Testis (tissue), 3 donors: ENCODE results near the gene SYNE2. TPM values are rescaled to one million over a fixed set of nuclear protein-coding genes. Genes with fewer than 3 reads are reported as not detected.

Experiments
- DNase-seq: peaks from one replicate; pipeline ENCODE4 v3.0.0-alpha.2; 2019
- H3K27ac ChIP-seq, 2 donors: fragments of 200-600 bp; sonication (generic); one replicate each; pipeline ENCODE4 v1.5.1; 2019
- H3K27me3 ChIP-seq: fragments of 200-600 bp; sonication (generic); one replicate; pipeline ENCODE4 v1.5.1; 2019
- H3K36me3 ChIP-seq: fragments of 200-600 bp; sonication (generic); one replicate; pipeline ENCODE4 v1.5.1; 2017; ENCODE audit warnings: low read depth; ENCODE audit errors: missing control alignments
- H3K4me1 ChIP-seq: fragments of 200-600 bp; sonication (generic); one replicate; pipeline ENCODE4 v1.5.1; 2019
- H3K4me3 ChIP-seq, 2 donors: fragments of 200-600 bp; sonication (generic); one replicate each; pipeline ENCODE4 v1.5.1; 2017 to 2019
- H3K9me3 ChIP-seq: fragments of 200-600 bp; sonication (generic); one replicate; pipeline ENCODE4 v1.5.1; 2017
- CTCF ChIP-seq, 3 experiments: fragments of 450-650 bp in 2 of 3; fragments of 200-600 bp in 1 of 3; sonication (generic) in 1 of 3; IDR thresholded peaks; one replicate each; pipeline ENCODE4 v1.5.1; 2016 to 2019; ENCODE audit warnings: antibody characterized with exemption in 3 of 3, mild to moderate bottlenecking in 2 of 3, moderate library complexity in 1 of 3
- POLR2A ChIP-seq: fragments of 450-650 bp; IDR thresholded peaks from one replicate; pipeline ENCODE4 v1.6.1; 2017; ENCODE audit warnings: antibody characterized with exemption, mild to moderate bottlenecking, moderate library complexity
- WGBS, 2 donors: methylation state at CpG; one replicate each; pipeline ENCODE4 v1.1.5; 2018; 5-methylcytosine and 5-hydroxymethylcytosine counted together
- intact Hi-C: fragments of 100-400 bp; cut with DNase I; formaldehyde crosslinking; loops from one replicate; pipeline ENCODE4 v1.15.1; 2023; ENCODE audit warnings: low total_unique reads
- microRNA counts, 2 donors: library from miRNA; unstranded; fragments of <30 nt; microRNA quantifications; one replicate each; lab custom pipeline; 2016
- microRNA-seq, 2 donors: library from miRNA; unstranded; fragments of <30 nt; microRNA quantifications; one replicate each; pipeline ENCODE4, GENCODE V29; 2016; ENCODE audit warnings: borderline number of aligned reads in 2 of 2, borderline replicate concordance in 1 of 2
- polyA plus RNA-seq: library from polyadenylated mRNA; stranded (reverse); fragments of 350-450 nt; fragmentation: Illumina TruSeq; extraction: RNeasy Lipid Tissue Mini Kit (QIAGEN cat#74804); gene quantifications from one replicate; pipeline ENCODE4 v1.2.3, GENCODE V29; 2014; ENCODE audit warnings: low read depth, low replicate concordance; ENCODE audit not compliant: insufficient read depth
- small RNA-seq, 2 donors: library from RNA; depleted of rRNA; stranded (forward); fragments of <200 nt; gene quantifications; one replicate each; pipeline ENCODE3, GENCODE V24; 2016
- total RNA-seq, 2 donors: library from RNA; depleted of rRNA; stranded (reverse); fragments of >200 nt; gene quantifications; one replicate each; pipeline ENCODE4 v1.2.3, GENCODE V29; 2016

SYNE2 gene
- total and polyA plus RNA-seq, 3 donors from 2014 or later: 74.6 to 519 (median 511) TPM

DNA sequence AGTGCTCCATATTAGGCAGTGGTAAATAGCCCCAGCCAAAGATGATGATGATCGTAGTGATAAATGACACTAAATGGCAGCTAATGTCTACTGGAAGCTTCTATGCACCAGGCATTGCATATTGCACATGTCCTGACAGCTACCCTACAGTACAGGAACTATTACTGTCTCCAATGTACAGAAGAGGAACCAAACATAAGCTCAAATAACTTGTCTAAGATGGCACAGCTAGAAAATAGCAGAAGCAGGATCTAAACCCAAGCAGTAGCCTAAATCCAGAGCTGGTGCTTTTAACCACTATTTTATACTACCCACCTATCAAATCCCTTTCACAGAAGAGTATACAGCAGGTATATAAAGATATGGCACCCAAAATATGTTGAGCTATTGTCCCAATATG lies 412.4 kb downstream of the SYNE2 start:
- intact Hi-C loops: no loop called here
- no peak overlapping the region for H3K27ac ChIP-seq
- no peaks in the 10 kb centered on the region for H3K27me3 ChIP-seq
- DNase-seq: no peak
- H3K9me3 ChIP-seq: no peaks in the 10 kb centered on the region
- H3K4me3 ChIP-seq: no peak overlapping the region
- H3K4me1 ChIP-seq: no peaks in the 10 kb centered on the region
- 100% methylated on average over 1 of the region's 1 CpG for WGBS, 2 donors
- no peak for TF ChIP-seq CTCF (IDR thresholded peaks at IDR 0.05)
- no peak for TF ChIP-seq POLR2A
- no peaks in the 10 kb centered on the region for H3K36me3 ChIP-seq

- Histone ChIP-seq H3K36me3 (no peaks in the 10 kb centered on the region), H3K4me1 (no peaks in the 10 kb centered on the region), H3K9me3 (no peaks in the 10 kb centered on the region), H3K4me3 (no peak overlapping the region), H3K27me3 (no peaks in the 10 kb centered on the region), H3K27ac (no peak overlapping the region)
- intact Hi-C loops: no loop called here
- DNase-seq: no peak
- 72 to 74% methylated on average over 2 of the region's 2 CpGs for WGBS, 2 donors
- TF ChIP-seq POLR2A: no peak
- TF ChIP-seq CTCF (IDR thresholded peaks at IDR 0.05): no peak
Observed at GRCh38 chr14:64266239-64266638, 413.4 kb downstream of the SYNE2 start.

- TF ChIP-seq POLR2A: no peak
- TF ChIP-seq CTCF (IDR thresholded peaks at IDR 0.05): no peak
- intact Hi-C loops: no loop called here
- Histone ChIP-seq H3K4me3 (no peak overlapping the region), H3K9me3 (no peaks in the 10 kb centered on the region), H3K4me1 (no peaks in the 10 kb centered on the region), H3K36me3 (no peaks in the 10 kb centered on the region), H3K27me3 (no peaks in the 10 kb centered on the region), H3K27ac (no peak overlapping the region)
- no peak for DNase-seq
Observed at GRCh38 chr14:64272019-64272418, 419.2 kb downstream of the SYNE2 start.

MicroRNAs within 50 kb of the gene (microRNA counts, 767-probe panel; counts per million panel counts)
- 0 to 152 counts per million in 2 donors for microRNA hsa-miR-548h-5p (lab: Ali Mortazavi, UCI)

Small RNAs within 50 kb of the gene (microRNA-seq; reads per million reads assigned to microRNA genes)
- 0 reads per million in 2 donors for gene MIR548H1

Small RNAs within 50 kb of the gene (small RNA-seq; reads per million reads assigned to genes)
- gene MIR548H1: 0 reads per million in 2 donors
- 0 reads per million in 2 donors for gene RF00019
- gene RPS28P1: 0 reads per million in 2 donors

Other genes with a start within 250 kb of the SYNE2 start
- 10 to 100 TPM in 1 of 2 donors, 1 to 10 TPM in 1; 8.5 to 10.8 TPM for gene WDR89, start 211.1 kb upstream of the SYNE2 start, total RNA-seq
- 6.0 TPM for gene WDR89, start 211.1 kb upstream of the SYNE2 start, polyA plus RNA-seq
- gene SGPP1, start 124.9 kb upstream of the SYNE2 start, total RNA-seq: 10 to 100 TPM; 27.6 to 30.1 TPM
- 16.9 TPM for gene SGPP1, start 124.9 kb upstream of the SYNE2 start, polyA plus RNA-seq